Measurements from ENCODE around the gene TP53BP2. TPM values are rescaled to one million over a fixed set of nuclear protein-coding genes. Genes with fewer than 3 reads are reported as not detected.

The TP53BP2 gene
- total RNA-seq, 1 experiment from 2014 or later, result 32.0 TPM

- H3K4me1 ChIP-seq (ENCODE audit: insufficient read depth, low read length), result peaks cover 27% of the 10 kb centered on the region
- no peaks in the 10 kb centered on the region for H3K79me2 ChIP-seq (ENCODE audit: low read length)
- peak overlapping the region; percentile 87 for H3K27ac ChIP-seq (ENCODE audit: low read length)
- TF ChIP-seq EZH2phosphoT487 (IDR thresholded peaks at IDR 0.05; ENCODE audit: borderline replicate concordance, low read length) (no peak), EZH2 (IDR thresholded peaks at IDR 0.05; ENCODE audit: low read length, unreplicated experiment) (no peak), CTCF (conservative IDR thresholded peaks at IDR 0.05; ENCODE audit: low read depth, low read length) (no peak)
- ChIA-PET CTCF (interaction anchor here (0.5 kb wide), 1 partner anchor 599 kb away, joined by 3 read pairs; no protein-coding TSS in a partner anchor), POLR2A (ENCODE audit: unreplicated experiment) (interaction anchor here (0.5 kb wide), 1 partner anchor 20 kb away, joined by 9 read pairs; no protein-coding TSS in a partner anchor)
- H3K36me3 ChIP-seq (ENCODE audit: low read depth, low read length), result no peaks in the 10 kb centered on the region
- peak overlapping the region; percentile 83 for H2AFZ ChIP-seq (ENCODE audit: low read length)
- no TSS peak for BruUV-seq (replicated peaks)
- no peaks in the 10 kb centered on the region for H3K9me3 ChIP-seq (ENCODE audit: low read length)
- ATAC-seq, result peak; percentile 96
- H3F3A ChIP-seq (ENCODE audit: low read length, unreplicated experiment), result no peaks in the 10 kb centered on the region
- H4K20me1 ChIP-seq (ENCODE audit: low read length), result no peaks in the 10 kb centered on the region
- H3K4me3 ChIP-seq (ENCODE audit: low read length), result peak overlapping the region; percentile 46
- peak; percentile 99 for DNase-seq
- peak overlapping the region; percentile 51 for H3K9ac ChIP-seq (ENCODE audit: low read length)
- H3K4me2 ChIP-seq (ENCODE audit: low read length), result peak overlapping the region; percentile 75
- intact Hi-C loops (cut with micrococcal nuclease), result no loop called here
- H3K9me2 ChIP-seq (replicated peaks; ENCODE audit: low read length), result no peaks in the 10 kb centered on the region
- H3K27me3 ChIP-seq (ENCODE audit: low read length), result no peaks in the 10 kb centered on the region
Observed at GRCh38 chr1:223887747-223888418, 42.1 kb upstream of the TP53BP2 start.

GRCh38 chr1:223886516-223886921, 40.8 kb upstream of the TP53BP2 start:
- peak; percentile 15 for ATAC-seq
- ChIA-PET CTCF (no interaction called here), POLR2A (ENCODE audit: unreplicated experiment) (no interaction called here)
- Histone ChIP-seq H3K9ac (ENCODE audit: low read length) (no peak overlapping the region), H3K4me3 (ENCODE audit: low read length) (no peak overlapping the region), H3K79me2 (ENCODE audit: low read length) (no peaks in the 10 kb centered on the region), H3K9me2 (replicated peaks; ENCODE audit: low read length) (no peaks in the 10 kb centered on the region), H3K36me3 (ENCODE audit: low read depth, low read length) (no peaks in the 10 kb centered on the region), H3K4me1 (ENCODE audit: insufficient read depth, low read length) (peaks cover 27% of the 10 kb centered on the region), H3K27ac (ENCODE audit: low read length) (peak overlapping the region; percentile 87), H3K27me3 (ENCODE audit: low read length) (no peaks in the 10 kb centered on the region), H3K9me3 (ENCODE audit: low read length) (no peaks in the 10 kb centered on the region), H4K20me1 (ENCODE audit: low read length) (no peaks in the 10 kb centered on the region), H3F3A (ENCODE audit: low read length, unreplicated experiment) (no peaks in the 10 kb centered on the region), H2AFZ (ENCODE audit: low read length) (peak overlapping the region; percentile 25), H3K4me2 (ENCODE audit: low read length) (0 out of 2 replicates have a peak overlapping the region, but pooled peaks have one; percentile 6)
- peak; percentile 71 for DNase-seq
- TF ChIP-seq CTCF (conservative IDR thresholded peaks at IDR 0.05; ENCODE audit: low read depth, low read length) (no peak), EZH2phosphoT487 (IDR thresholded peaks at IDR 0.05; ENCODE audit: borderline replicate concordance, low read length) (no peak), EZH2 (IDR thresholded peaks at IDR 0.05; ENCODE audit: low read length, unreplicated experiment) (no peak)
- no TSS peak for BruUV-seq (replicated peaks)
- intact Hi-C loops (cut with micrococcal nuclease), result no loop called here

- BruUV-seq (replicated peaks), result no TSS peak
- Histone ChIP-seq H3K4me2 (ENCODE audit: low read length) (no peak overlapping the region), H3K4me1 (ENCODE audit: insufficient read depth, low read length) (peaks cover 27% of the 10 kb centered on the region), H3K9ac (ENCODE audit: low read length) (no peak overlapping the region), H3K27me3 (ENCODE audit: low read length) (no peaks in the 10 kb centered on the region), H4K20me1 (ENCODE audit: low read length) (no peaks in the 10 kb centered on the region), H3K79me2 (ENCODE audit: low read length) (no peaks in the 10 kb centered on the region), H3K9me3 (ENCODE audit: low read length) (no peaks in the 10 kb centered on the region), H2AFZ (ENCODE audit: low read length) (no peak overlapping the region), H3K4me3 (ENCODE audit: low read length) (no peak overlapping the region), H3K27ac (ENCODE audit: low read length) (no peak overlapping the region), H3K36me3 (ENCODE audit: low read depth, low read length) (no peaks in the 10 kb centered on the region), H3K9me2 (replicated peaks; ENCODE audit: low read length) (no peaks in the 10 kb centered on the region), H3F3A (ENCODE audit: low read length, unreplicated experiment) (no peaks in the 10 kb centered on the region)
- CTCF ChIA-PET, result no interaction called here
- no peak for TF ChIP-seq EZH2phosphoT487 (IDR thresholded peaks at IDR 0.05; ENCODE audit: borderline replicate concordance, low read length)
- TF ChIP-seq CTCF (conservative IDR thresholded peaks at IDR 0.05; ENCODE audit: low read depth, low read length), result no peak
- no peak for TF ChIP-seq EZH2 (IDR thresholded peaks at IDR 0.05; ENCODE audit: low read length, unreplicated experiment)
- no peak for DNase-seq
- intact Hi-C loops (cut with micrococcal nuclease), result no loop called here
- no peak for ATAC-seq
- POLR2A ChIA-PET (ENCODE audit: unreplicated experiment), result interaction anchor here (0.6 kb wide), 1 partner anchor 9 kb away, joined by 3 read pairs; no protein-coding TSS in a partner anchor
Observed at GRCh38 chr1:223885614-223886013, 39.9 kb upstream of the TP53BP2 start.

Measured in PC-3 (cell line).